Forelimb muscle (tissue), 1 donor: ENCODE measurements around the gene ST6GALNAC2. TPM values are rescaled to one million over a fixed set of nuclear protein-coding genes. Genes with fewer than 3 reads are reported as not detected.
"Not testable (repeated sequence)": the region's sequence is repeated elsewhere in the genome, so short reads cannot be mapped to it uniquely, and the experiment has no call there.

Experiments
- DNase-seq: peaks from one replicate; pipeline ENCODE4 v3.0.0-alpha.2; 2013; ENCODE audit warnings: low read depth
- polyA plus RNA-seq: library from polyadenylated mRNA; unstranded; fragments of 120-200 nt; gene quantifications from one replicate; pipeline ENCODE4 v1.2.1, GENCODE V29; 2013; ENCODE audit not compliant: insufficient read length

Gene ST6GALNAC2
- polyA plus RNA-seq, 1 donor: 3.3 TPM

DNA sequence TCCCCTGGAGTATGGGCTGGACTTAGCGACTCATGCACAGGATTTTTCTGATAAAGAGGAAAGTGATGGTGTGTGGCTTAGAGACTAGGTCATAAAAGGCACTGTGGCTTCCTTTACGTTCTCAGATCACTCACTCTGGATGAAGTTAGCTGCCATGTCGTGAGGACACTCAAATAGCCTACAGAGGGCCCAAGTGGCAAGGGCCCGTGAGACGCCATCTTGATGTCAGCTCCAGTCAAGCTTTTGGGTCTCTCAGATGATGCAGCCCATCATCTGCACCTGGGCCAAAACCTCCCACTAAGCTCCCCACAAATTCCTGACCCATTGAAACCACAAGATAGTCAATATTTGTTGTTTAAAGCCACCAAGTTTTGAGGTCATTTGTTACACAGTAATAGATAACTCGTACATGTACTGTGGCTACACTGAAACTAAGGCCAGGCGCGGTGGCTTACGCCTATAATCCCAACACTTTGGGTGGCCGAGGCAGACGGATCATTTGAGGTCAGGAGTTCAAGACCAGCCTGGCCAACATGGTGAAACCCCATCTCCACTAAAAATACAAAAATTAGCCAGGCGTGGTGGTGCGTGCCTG lies 14.7 kb downstream of the ST6GALNAC2 start:
- no peak for DNase-seq

DNA sequence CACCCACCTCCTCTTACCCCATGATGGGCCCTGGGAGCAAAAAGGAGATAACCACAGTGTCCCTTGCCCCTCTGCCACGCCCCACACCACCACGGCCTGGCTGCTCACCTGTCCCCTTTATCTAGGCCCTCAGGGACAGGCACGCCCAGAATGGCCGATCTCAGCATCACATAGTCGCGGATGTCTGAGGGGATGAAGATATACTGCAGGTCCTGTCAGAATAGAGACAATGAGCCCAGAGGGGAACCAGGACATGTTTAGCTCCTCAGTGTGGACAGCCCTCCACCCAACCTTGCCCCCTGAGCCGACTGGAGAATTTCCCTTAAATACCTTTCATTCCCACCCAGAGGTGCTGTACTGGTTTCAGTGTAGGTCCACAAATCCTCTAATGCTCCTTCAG lies 15.2 kb downstream of the ST6GALNAC2 start:
- no peak for DNase-seq

DNA sequence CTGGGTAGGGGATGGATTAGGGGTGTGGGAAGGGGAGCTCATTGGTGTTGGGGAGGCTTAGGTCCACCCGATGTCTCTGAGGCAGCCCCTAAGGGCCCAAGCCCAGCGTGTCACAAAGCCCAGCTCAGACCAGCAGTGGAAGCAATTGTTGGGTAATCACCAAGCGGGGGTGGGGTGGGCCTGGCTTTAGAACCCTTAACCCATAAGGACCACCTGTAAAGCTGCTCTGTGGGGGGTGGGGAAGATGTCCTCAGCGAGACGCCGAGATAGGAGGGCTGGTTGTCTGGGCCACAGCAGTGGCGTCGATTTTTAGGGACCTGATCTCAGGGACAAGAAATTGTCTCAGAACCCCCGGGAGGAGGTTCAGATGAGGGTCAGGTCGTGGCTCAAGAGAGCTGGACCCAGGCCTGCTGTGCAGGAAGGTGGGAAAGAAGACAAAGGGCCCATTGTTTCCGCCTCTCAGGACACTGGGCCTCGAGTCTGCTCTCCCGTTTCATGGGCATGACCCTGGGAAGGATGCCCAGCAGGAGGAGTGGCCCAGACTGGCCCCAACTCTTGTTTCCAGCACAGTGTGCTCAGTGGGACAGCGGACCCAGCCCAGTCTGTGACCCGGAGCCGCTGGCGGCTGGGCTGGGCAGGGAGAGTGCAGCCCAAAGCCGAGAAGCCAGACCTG lies 15.9 kb downstream of the ST6GALNAC2 start:
- DNase-seq: no peak

DNA sequence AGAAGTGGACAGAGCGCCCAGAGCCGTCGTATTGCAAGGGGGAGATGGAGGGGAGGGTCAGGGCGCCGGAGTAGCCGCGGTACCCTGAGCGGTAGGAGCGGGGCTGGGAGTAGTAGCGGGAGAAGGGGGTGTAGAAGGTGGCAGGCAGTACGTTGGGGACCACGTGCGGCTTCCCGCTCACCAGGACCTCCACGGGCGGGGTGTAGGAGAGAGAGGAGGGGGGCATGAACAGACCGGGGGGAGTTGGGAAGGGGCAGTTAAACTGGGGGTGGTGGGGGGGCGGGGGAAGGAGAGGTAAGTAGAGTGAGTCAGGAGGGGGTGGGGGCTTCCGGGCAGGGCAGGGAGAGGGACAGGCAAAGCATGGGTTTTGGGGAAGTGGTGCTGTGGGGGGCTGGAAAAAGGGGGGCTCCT lies 16.8 kb downstream of the ST6GALNAC2 start:
- no peak for DNase-seq

DNA sequence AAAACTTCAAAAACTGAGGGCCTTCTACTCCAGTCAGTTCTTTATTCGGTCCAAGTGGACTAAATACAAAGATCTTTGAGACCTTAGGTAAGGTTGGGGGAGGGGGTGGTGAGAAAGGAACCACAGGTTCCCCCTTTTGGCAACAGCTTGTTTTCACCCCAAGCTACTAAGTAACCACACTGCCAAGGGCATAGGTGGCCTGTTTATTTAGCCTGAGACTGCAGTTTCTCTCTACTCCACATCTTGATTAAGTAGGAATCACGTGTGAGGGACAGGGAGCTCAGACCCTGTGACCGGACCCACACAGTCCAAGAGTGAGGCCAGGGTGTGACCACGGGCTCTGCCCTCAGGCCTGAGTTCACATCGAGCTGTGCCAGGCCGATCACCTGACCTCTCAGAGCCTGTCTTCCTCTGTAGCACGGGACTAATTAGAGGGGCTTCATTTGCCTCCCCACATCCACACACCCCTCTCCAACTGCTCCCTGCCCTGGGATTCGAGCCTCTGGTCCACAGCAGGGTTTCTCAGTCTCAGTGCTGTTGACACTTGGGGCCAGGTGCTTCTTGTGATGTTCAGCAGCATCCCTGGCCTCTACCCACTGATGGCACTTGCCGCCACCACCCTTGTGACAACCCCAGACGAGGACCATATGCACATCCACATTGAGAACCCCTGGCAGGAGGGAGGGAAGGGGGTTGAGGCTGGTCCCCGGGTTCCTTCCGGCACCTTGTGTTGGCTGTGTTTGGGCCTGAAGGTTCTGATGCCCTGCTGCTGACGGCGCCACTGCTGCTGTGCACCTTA lies 17.8 kb downstream of the ST6GALNAC2 start:
- no peak for DNase-seq

DNA sequence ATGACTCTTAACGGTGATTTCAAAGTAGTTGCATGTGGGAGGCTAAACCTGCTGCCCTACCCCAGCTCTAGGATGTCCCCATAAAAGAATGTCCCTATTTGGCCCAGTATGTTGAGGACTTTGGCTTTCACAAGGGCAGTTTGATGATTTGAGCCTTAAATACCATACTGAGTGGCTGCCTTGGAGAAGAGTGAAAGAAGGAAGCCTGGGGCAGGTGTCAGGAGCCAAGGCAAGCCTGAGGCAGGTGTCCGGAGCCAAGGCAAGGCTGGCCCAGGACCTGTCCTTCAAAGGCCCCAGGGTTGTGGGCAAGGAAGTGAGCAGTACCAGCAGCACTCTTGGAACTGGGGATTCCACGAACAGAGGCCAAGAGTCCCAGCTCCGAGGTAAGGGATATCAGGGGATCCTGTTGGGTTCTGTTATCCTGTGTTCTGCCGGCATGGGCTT lies 18.6 kb downstream of the ST6GALNAC2 start:
- no peak for DNase-seq

DNA sequence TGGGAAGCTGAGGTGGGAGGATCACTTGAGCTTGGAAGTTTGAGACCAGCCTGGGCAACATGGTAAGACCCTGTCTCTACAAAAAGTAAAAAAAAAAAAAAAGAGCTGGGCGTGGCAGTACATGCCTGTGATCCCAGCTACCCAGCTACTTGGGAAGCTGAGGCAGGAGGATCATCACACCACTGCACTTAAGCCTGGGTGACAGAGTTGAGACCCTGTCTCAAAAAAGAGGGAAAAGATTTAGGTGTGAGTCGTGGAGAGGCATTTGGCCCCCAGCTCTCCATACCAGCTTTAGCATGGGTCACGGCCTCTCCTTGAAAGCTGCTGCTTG lies 19.1 kb downstream of the ST6GALNAC2 start:
- no peak for DNase-seq

DNA sequence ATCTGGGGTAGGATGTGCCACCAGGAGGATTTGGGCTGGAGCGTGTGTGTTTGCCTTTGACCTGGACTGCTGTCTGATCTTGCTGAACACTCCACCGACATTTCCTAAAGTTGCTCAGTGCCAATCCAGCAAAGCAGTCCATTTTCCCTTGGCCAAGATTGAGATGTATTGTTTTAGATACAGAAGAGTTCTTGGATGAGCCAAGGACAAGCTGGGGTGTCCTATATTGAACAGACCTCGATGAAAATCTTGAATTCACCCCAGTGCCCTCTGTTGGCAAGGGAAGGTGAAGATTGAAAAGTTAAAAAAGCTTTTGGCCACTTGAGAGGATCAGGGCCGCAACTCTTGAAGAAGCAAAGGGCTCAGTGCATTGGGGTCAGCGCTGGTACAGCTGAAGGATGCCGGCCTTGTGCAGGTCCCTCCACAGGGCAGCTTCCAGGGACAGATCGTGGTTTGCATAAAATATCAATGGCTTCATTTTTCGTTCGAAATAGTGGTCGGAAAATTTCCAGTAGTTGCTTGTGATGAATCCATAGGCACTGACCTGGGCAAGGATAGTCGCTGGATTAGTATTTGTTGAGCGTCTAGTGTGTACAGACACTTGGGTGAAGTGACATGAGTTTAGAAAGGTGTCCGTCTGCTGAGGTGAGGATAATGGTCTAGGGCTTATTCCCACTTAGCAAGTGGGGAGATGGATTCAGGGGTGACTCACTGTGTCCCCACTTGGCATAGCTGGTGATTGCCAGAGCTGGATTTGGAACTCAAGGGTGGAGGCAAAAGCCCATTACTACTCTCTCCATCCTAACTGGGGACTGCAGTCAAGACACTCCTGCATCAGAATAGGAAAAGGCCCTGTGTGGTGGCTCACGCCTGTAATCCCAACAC lies 19.7 kb downstream of the ST6GALNAC2 start:
- no peak for DNase-seq

DNA sequence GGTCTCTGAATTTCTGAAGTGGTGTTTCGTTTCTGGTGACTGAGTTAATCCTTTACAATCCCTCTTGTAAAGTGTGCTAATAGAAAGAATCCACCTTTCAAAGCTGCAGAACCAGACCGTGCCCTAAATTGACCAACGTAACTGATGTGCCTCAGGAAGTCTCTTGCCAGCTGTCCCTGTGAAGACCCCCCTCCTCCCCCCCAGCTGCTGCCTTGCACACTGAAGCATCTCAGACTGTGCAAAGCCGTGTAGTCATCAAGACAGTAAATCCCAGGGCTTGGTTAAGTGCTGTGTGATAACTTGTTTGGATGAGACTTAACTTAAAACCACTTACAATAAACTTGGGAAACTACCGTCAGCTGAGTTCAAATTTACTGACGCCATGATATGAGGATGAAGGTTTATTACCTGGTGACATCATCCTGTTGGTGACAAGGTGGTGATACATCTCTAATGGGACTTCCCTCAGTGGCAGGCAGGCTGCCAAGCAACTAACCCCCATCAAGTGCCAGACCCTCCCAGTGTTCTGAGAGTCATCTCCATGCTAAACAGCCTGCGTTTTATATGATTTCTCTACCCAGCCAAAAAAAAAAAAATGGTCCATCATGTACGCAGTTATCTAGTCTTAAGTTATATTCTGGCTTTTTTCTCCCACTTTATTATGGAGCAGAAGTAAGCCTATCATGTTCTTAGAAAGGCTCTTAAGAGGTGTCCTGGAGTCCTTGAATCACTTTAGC lies 20.5 kb downstream of the ST6GALNAC2 start:
- DNase-seq: not testable (repeated sequence)

DNA sequence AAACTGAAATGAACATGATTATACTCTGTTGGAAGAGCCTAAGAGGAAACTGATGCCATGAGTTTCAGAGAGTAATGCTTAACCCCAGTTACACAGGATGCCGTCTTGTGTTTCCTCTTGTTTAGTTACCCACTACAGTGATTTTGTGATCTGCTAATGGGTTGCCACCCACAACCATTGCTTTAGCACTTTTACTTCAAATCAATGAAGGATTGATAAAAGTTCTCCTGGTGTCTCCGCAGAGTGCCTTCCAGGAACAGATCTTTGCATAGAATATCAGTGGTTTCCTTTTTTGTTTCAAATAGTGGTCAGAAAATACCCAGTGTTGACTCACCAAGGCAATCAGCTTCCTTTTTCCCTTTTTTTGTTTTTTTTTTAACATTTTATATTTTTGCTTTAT lies 22.3 kb downstream of the ST6GALNAC2 start:
- DNase-seq: not testable (repeated sequence)

DNA sequence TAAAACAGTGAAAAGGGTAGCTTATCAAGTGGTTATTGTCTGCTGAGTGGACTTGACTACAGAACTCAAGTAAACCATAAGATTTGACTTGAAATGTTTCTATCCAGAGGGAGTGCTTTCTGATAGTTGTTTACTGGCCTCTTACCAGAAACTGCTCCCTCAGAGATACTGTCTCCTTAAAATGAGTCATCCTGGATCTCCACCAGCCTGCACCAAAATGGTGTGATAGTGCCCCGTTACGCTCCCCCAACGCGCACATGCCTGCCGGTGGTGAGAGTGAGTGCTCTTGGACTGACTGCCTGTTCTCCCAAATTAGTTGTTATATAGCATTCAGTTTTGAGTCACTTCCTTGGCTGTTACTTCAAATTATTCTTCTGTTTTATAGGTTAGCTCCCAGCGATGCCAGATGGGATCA lies 22.9 kb downstream of the ST6GALNAC2 start:
- no peak for DNase-seq

DNA sequence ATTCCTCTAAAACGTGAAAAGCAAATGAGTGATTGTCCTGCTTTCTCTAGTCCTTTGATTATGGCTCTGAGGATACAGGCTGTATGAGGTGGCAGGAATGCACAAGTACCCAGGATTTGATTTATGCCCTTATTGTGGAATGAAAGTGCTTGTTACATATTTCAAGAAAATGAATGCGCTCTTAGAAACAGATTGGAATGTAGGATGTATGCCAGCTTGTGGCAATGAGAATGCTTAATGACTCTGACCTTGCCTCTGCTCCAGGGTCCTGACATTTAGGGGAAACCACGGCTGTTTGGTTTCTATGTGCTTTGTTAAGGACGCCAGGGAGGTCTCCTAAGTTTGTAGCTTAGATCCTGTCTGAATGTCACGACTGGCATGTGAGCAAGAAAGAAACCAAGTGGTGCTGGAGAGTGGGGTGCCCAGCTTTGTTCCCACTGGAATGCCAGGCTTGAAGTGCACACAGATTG lies 23.8 kb downstream of the ST6GALNAC2 start:
- DNase-seq: no peak

DNA sequence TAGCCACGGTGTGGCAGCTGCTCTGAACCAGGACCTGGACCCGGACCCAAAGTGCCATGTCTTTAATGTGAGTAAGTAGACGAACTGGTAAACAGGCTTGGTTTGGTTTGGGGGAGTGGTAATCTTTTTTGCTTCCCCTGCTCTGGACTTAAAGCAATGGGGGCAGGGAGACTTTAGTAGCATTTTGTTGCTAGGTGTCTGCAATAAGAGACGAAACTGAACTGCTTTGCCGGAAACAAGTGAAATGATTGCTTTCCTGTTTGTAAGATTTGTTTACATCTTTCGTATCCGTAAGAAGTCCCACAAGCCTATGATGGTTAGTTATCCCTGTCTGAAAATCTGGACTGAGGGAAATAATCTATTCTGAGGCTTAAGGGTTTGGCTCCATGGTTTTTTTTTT lies 24.3 kb downstream of the ST6GALNAC2 start:
- DNase-seq: no peak

DNA sequence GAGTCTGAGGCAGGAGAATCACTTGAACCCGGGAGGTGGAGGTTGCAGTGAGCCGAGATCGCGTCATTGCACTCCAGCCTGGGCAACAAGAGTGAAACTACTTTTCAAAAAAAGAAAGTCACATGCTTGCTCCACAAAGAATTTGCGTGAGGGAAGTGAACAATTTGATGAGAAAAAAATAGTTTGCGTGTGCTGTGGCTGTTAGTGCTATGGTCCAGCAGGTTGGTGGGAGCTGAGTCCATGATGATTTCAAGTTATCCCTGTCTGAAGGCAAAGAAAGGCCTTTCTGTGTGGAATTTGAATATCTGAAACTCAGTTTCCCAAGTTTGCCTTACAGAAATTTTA lies 24.8 kb downstream of the ST6GALNAC2 start:
- DNase-seq: no peak

DNA sequence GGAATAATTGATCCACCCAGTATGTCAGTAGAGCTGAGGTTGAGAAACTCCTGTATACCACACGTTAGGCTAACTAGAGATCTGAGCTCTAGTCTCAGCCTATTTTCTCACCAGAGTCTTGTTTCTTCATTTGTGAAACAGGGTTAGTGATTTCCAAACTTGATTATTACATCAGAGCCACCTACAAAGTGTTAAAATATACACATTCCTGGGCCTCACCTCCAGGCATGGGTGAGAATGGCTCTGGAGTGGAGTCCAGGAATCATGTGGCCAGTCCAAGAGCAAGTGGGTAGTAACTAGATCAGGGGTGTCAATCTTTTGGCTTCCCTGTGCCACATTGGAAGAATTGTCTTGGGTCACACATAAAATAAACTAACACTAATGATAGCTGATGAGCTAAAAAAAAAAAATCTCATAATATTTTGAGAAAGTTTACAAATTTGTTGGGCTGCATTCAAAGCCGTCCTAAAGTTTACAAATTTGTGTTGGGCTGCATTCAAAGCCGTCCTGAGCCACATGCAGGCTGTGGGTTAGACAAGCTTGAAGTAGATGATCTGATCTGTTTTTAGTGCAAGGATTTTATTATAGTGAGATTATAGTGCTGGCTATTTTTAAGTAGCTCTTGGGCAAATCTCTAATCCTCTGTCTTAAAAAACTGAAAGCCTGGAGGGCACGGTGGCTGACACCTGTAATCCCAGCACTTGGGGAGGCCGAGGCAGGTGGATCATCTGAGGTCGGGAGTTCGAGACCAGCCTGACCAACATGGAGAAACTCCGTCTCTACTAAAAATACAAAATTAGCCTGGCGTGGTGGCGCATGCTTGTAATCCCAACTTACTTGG lies 25.4 kb downstream of the ST6GALNAC2 start:
- no peak for DNase-seq

DNA sequence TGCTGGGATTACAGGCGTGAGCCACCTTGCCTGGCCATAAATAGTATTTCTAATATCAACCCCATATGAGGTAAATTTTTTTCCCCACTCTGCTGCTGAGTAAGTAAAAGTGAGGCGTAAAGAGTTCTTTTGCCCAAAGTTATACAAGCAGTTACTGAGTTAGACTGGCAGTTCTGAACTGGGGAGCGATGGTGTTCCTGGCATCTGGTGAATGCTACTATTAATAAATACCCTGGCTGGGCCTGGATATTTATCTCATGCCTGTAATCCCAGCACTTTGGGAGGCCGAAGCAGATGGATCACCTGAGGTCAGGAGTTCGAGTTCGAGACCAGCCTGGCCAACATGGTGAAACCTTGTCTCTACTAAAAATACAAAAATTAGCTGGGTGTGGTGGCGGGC lies 26.2 kb downstream of the ST6GALNAC2 start:
- not testable (repeated sequence) for DNase-seq

DNA sequence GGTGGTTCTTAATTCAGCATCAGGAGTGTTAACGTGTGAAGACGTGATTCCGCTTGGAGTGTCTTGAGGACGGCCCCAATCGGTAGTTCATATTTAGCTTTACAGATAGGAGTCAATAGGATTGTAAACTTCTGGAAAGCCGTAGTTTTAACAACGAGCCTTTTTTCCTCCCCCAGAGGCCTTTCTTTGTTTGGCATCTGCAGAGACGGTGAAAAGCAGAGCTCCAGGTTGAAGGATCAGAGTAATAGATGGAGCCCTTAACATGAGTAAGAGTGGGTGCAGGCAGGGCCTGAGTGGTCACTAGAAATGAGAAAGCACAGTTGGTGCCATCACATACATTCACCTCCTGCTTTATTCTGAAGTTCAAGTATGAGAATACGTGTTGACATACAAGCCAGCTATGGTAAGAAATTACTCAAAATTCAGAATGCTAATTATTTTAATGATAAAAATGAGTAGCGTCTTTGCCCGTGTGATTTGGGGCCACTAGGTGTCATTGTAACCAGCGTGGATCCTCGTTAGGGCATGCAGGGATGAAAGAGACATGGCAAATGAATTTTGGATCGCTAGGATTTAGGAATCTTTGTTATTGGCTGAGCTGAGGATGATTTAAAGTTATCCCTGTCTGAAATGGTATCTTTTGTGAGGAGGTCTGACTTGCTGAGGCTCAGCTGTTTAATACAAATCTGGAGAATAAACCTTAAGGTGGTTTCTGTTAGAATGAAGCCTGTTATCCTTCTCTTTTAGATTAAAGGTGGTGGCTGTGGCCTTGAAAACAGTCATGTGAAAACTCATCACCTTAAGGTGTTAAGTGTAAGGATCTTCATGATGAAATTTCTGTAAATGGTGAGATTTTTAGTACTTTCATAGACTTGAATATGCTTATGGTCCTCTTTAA lies 27.2 kb downstream of the ST6GALNAC2 start:
- DNase-seq: no peak

DNA sequence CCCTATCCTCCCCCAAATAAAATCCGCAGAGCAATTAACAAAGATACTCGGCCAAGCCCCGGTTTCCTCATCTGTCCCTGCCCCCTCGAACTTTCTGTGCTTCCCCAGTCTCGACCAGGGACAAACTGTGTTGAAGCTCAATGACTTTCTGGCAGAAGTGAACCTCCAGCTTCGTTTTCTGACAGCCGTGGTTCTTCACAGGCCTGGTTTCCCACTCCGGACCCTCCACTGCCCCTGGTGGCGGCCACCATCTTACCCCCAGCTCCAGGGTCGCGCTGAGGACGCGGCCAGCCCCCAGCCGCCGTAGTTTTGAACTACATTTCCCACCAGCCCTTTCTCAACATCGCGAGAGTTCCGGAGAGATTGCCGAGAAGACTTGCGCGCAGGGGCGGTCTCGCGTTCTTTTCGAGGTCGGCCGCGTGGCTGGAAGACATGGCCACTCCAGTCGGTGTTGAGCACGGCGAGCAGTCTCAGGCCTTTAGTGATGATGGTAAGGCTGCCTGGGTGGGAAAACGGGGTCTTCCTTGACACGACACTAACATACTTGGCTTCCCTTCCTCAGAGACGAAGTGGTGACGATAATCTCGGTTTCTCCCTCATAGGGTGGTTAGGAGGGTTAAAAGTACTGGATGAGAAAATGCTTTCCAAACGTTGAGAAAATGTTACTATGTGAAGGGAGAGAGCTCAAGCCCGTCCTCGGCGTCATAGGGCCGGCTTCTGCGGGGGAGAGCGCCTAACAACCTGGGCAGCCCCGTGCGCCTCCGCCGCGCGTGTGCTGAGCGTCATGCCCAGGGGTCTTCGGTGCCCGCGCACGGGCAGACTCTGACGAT lies 28.1 kb downstream of the ST6GALNAC2 start:
- peak; percentile 90 for DNase-seq
